Measurements from ENCODE around the gene MFNG.

DNA sequence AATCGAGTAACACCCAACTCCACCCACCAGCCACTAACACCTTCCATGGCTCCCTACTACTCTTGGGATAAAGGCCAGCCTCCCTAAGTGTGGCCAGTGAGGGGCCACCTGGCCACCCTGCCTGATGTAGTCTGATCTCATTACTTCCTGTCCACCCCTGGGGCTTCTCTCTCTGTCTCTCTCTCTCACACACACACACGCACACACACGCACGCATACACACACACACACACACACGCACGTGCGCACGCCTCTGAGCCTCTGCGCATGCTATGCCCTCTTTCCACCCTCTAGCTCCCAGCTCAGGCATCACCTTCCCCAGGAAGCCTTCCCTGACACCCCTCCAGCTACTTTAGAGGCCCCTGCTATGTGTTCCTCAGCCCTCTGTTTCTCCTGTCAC is 3.9 kb downstream of the MFNG start:
- TF ChIP-seq EZH2 (IDR thresholded peaks at IDR 0.05; ENCODE audit: borderline replicate concordance), result no peak
- TF ChIP-seq, protein P1, sequence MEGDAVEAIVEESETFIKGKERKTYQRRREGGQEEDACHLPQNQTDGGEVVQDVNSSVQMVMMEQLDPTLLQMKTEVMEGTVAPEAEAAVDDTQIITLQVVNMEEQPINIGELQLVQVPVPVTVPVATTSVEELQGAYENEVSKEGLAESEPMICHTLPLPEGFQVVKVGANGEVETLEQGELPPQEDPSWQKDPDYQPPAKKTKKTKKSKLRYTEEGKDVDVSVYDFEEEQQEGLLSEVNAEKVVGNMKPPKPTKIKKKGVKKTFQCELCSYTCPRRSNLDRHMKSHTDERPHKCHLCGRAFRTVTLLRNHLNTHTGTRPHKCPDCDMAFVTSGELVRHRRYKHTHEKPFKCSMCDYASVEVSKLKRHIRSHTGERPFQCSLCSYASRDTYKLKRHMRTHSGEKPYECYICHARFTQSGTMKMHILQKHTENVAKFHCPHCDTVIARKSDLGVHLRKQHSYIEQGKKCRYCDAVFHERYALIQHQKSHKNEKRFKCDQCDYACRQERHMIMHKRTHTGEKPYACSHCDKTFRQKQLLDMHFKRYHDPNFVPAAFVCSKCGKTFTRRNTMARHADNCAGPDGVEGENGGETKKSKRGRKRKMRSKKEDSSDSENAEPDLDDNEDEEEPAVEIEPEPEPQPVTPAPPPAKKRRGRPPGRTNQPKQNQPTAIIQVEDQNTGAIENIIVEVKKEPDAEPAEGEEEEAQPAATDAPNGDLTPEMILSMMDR (IDR thresholded peaks at IDR 0.05; ENCODE audit: poor library complexity), result no peak
- no peak for TF ChIP-seq EZH2phosphoT487 (IDR thresholded peaks at IDR 0.05; ENCODE audit: low read depth, severe bottlenecking, unreplicated experiment)

All from hepatocyte (in vitro differentiated cells).